ENCODE results near the gene CAB39L.

CAB39L gene

GRCh38 chr13:49326222-49326917 lies 117.5 kb downstream of the CAB39L start:
- no peaks in the 10 kb centered on the region for H3K36me3 ChIP-seq (ENCODE audit: control insufficient read depth, insufficient read depth, low read length)
- H3K27ac ChIP-seq (ENCODE audit: low read depth, low read length): no peak overlapping the region
- H3K4me1 ChIP-seq (ENCODE audit: control insufficient read depth, insufficient read depth, low read length): no peaks in the 10 kb centered on the region
- H3K9ac ChIP-seq (ENCODE audit: low read length): no peak overlapping the region
- H3K4me3 ChIP-seq (ENCODE audit: low read depth, low read length): no peak overlapping the region
- no peaks in the 10 kb centered on the region for H3K27me3 ChIP-seq (ENCODE audit: control insufficient read depth, insufficient read depth, low read length)
- H3K9me3 ChIP-seq (ENCODE audit: control insufficient read depth, insufficient read depth, low read depth, low read length): no peaks in the 10 kb centered on the region

- Histone ChIP-seq H3K36me3 (ENCODE audit: control insufficient read depth, insufficient read depth, low read length) (no peaks in the 10 kb centered on the region), H3K9ac (ENCODE audit: low read length) (no peak overlapping the region), H3K4me1 (ENCODE audit: control insufficient read depth, insufficient read depth, low read length) (no peaks in the 10 kb centered on the region), H3K4me3 (ENCODE audit: low read depth, low read length) (no peak overlapping the region), H3K27ac (ENCODE audit: low read depth, low read length) (no peak overlapping the region), H3K27me3 (ENCODE audit: control insufficient read depth, insufficient read depth, low read length) (no peaks in the 10 kb centered on the region), H3K9me3 (ENCODE audit: control insufficient read depth, insufficient read depth, low read depth, low read length) (no peaks in the 10 kb centered on the region)
Observed at GRCh38 chr13:49323344-49323743, 120.5 kb downstream of the CAB39L start.

GRCh38 chr13:49322702-49323101 lies 121.2 kb downstream of the CAB39L start:
- Histone ChIP-seq H3K4me3 (ENCODE audit: low read depth, low read length) (no peak overlapping the region), H3K4me1 (ENCODE audit: control insufficient read depth, insufficient read depth, low read length) (no peaks in the 10 kb centered on the region), H3K9ac (ENCODE audit: low read length) (no peak overlapping the region), H3K9me3 (ENCODE audit: control insufficient read depth, insufficient read depth, low read depth, low read length) (no peaks in the 10 kb centered on the region), H3K36me3 (ENCODE audit: control insufficient read depth, insufficient read depth, low read length) (no peaks in the 10 kb centered on the region), H3K27ac (ENCODE audit: low read depth, low read length) (no peak overlapping the region), H3K27me3 (ENCODE audit: control insufficient read depth, insufficient read depth, low read length) (no peaks in the 10 kb centered on the region)

GRCh38 chr13:49320975-49321374 lies 122.9 kb downstream of the CAB39L start:
- no peaks in the 10 kb centered on the region for H3K36me3 ChIP-seq (ENCODE audit: control insufficient read depth, insufficient read depth, low read length)
- no peaks in the 10 kb centered on the region for H3K4me1 ChIP-seq (ENCODE audit: control insufficient read depth, insufficient read depth, low read length)
- H3K27ac ChIP-seq (ENCODE audit: low read depth, low read length): no peak overlapping the region
- no peaks in the 10 kb centered on the region for H3K9me3 ChIP-seq (ENCODE audit: control insufficient read depth, insufficient read depth, low read depth, low read length)
- no peak overlapping the region for H3K9ac ChIP-seq (ENCODE audit: low read length)
- H3K4me3 ChIP-seq (ENCODE audit: low read depth, low read length): no peak overlapping the region
- no peaks in the 10 kb centered on the region for H3K27me3 ChIP-seq (ENCODE audit: control insufficient read depth, insufficient read depth, low read length)

GRCh38 chr13:49319951-49320350 lies 123.9 kb downstream of the CAB39L start:
- H3K4me3 ChIP-seq (ENCODE audit: low read depth, low read length): no peak overlapping the region
- no peak overlapping the region for H3K9ac ChIP-seq (ENCODE audit: low read length)
- H3K27me3 ChIP-seq (ENCODE audit: control insufficient read depth, insufficient read depth, low read length): no peaks in the 10 kb centered on the region
- no peak overlapping the region for H3K27ac ChIP-seq (ENCODE audit: low read depth, low read length)
- no peaks in the 10 kb centered on the region for H3K4me1 ChIP-seq (ENCODE audit: control insufficient read depth, insufficient read depth, low read length)
- no peaks in the 10 kb centered on the region for H3K36me3 ChIP-seq (ENCODE audit: control insufficient read depth, insufficient read depth, low read length)
- H3K9me3 ChIP-seq (ENCODE audit: control insufficient read depth, insufficient read depth, low read depth, low read length): no peaks in the 10 kb centered on the region

- H3K4me3 ChIP-seq (ENCODE audit: low read depth, low read length): no peak overlapping the region
- H3K9ac ChIP-seq (ENCODE audit: low read length): no peak overlapping the region
- no peaks in the 10 kb centered on the region for H3K36me3 ChIP-seq (ENCODE audit: control insufficient read depth, insufficient read depth, low read length)
- H3K27me3 ChIP-seq (ENCODE audit: control insufficient read depth, insufficient read depth, low read length): no peaks in the 10 kb centered on the region
- H3K4me1 ChIP-seq (ENCODE audit: control insufficient read depth, insufficient read depth, low read length): no peaks in the 10 kb centered on the region
- no peak overlapping the region for H3K27ac ChIP-seq (ENCODE audit: low read depth, low read length)
- no peaks in the 10 kb centered on the region for H3K9me3 ChIP-seq (ENCODE audit: control insufficient read depth, insufficient read depth, low read depth, low read length)
Observed at GRCh38 chr13:49319551-49319950, 124.3 kb downstream of the CAB39L start.

- H3K4me1 ChIP-seq (ENCODE audit: control insufficient read depth, insufficient read depth, low read length): peaks cover 5% of the 10 kb centered on the region; the same call in 1 of the 2 replicates
- H3K9me3 ChIP-seq (ENCODE audit: control insufficient read depth, insufficient read depth, low read depth, low read length): no peaks in the 10 kb centered on the region
- H3K4me3 ChIP-seq (ENCODE audit: low read depth, low read length): no peak overlapping the region
- H3K27me3 ChIP-seq (ENCODE audit: control insufficient read depth, insufficient read depth, low read length): no peaks in the 10 kb centered on the region
- H3K36me3 ChIP-seq (ENCODE audit: control insufficient read depth, insufficient read depth, low read length): no peaks in the 10 kb centered on the region
- H3K27ac ChIP-seq (ENCODE audit: low read depth, low read length): no peak overlapping the region
- no peak overlapping the region for H3K9ac ChIP-seq (ENCODE audit: low read length)
Observed at GRCh38 chr13:49315756-49316482, 127.9 kb downstream of the CAB39L start.

- Histone ChIP-seq H3K4me1 (ENCODE audit: control insufficient read depth, insufficient read depth, low read length) (peaks cover 5% of the 10 kb centered on the region; the same call in 1 of the 2 replicates), H3K9ac (ENCODE audit: low read length) (no peak overlapping the region), H3K27me3 (ENCODE audit: control insufficient read depth, insufficient read depth, low read length) (no peaks in the 10 kb centered on the region), H3K4me3 (ENCODE audit: low read depth, low read length) (no peak overlapping the region), H3K9me3 (ENCODE audit: control insufficient read depth, insufficient read depth, low read depth, low read length) (no peaks in the 10 kb centered on the region), H3K27ac (ENCODE audit: low read depth, low read length) (no peak overlapping the region), H3K36me3 (ENCODE audit: control insufficient read depth, insufficient read depth, low read length) (no peaks in the 10 kb centered on the region)
Observed at GRCh38 chr13:49315036-49315565, 128.8 kb downstream of the CAB39L start.

- H3K4me3 ChIP-seq (ENCODE audit: low read depth, low read length): no peak overlapping the region
- no peaks in the 10 kb centered on the region for H3K36me3 ChIP-seq (ENCODE audit: control insufficient read depth, insufficient read depth, low read length)
- no peaks in the 10 kb centered on the region for H3K27me3 ChIP-seq (ENCODE audit: control insufficient read depth, insufficient read depth, low read length)
- no peaks in the 10 kb centered on the region for H3K9me3 ChIP-seq (ENCODE audit: control insufficient read depth, insufficient read depth, low read depth, low read length)
- H3K27ac ChIP-seq (ENCODE audit: low read depth, low read length): no peak overlapping the region
- peaks cover 5% of the 10 kb centered on the region; the same call in 1 of the 2 replicates for H3K4me1 ChIP-seq (ENCODE audit: control insufficient read depth, insufficient read depth, low read length)
- no peak overlapping the region for H3K9ac ChIP-seq (ENCODE audit: low read length)
Observed at GRCh38 chr13:49314344-49314882, 129.5 kb downstream of the CAB39L start.

GRCh38 chr13:49311816-49312215 lies 132.0 kb downstream of the CAB39L start:
- Histone ChIP-seq H3K9ac (ENCODE audit: low read length) (no peak overlapping the region), H3K36me3 (ENCODE audit: control insufficient read depth, insufficient read depth, low read length) (no peaks in the 10 kb centered on the region), H3K27ac (ENCODE audit: low read depth, low read length) (no peak overlapping the region), H3K4me1 (ENCODE audit: control insufficient read depth, insufficient read depth, low read length) (peaks cover 5% of the 10 kb centered on the region; the same call in 1 of the 2 replicates), H3K4me3 (ENCODE audit: low read depth, low read length) (no peak overlapping the region), H3K27me3 (ENCODE audit: control insufficient read depth, insufficient read depth, low read length) (no peaks in the 10 kb centered on the region), H3K9me3 (ENCODE audit: control insufficient read depth, insufficient read depth, low read depth, low read length) (no peaks in the 10 kb centered on the region)

GRCh38 chr13:49310251-49310650 lies 133.6 kb downstream of the CAB39L start:
- Histone ChIP-seq H3K27me3 (ENCODE audit: control insufficient read depth, insufficient read depth, low read length) (no peaks in the 10 kb centered on the region), H3K27ac (ENCODE audit: low read depth, low read length) (no peak overlapping the region), H3K9me3 (ENCODE audit: control insufficient read depth, insufficient read depth, low read depth, low read length) (no peaks in the 10 kb centered on the region), H3K36me3 (ENCODE audit: control insufficient read depth, insufficient read depth, low read length) (no peaks in the 10 kb centered on the region), H3K4me1 (ENCODE audit: control insufficient read depth, insufficient read depth, low read length) (peaks cover 5% of the 10 kb centered on the region; the same call in 1 of the 2 replicates), H3K4me3 (ENCODE audit: low read depth, low read length) (no peak overlapping the region), H3K9ac (ENCODE audit: low read length) (no peak overlapping the region)

Measured in HUES6 (cell line).